Ishikawa (cell line): ENCODE measurements around the gene RBFOX1.

Experiments
- CEBPB ChIP-seq: IDR thresholded peaks from 2 replicates; pipeline ENCODE4 v1.6.1; 2012
- CREB1 ChIP-seq: IDR thresholded peaks from 2 replicates; pipeline ENCODE4 v1.6.1; 2012; ENCODE audit warnings: low read depth
- EGR1 ChIP-seq: IDR thresholded peaks from 2 replicates; pipeline ENCODE4 v1.6.1; 2012
- EP300 ChIP-seq: IDR thresholded peaks from 2 replicates; pipeline ENCODE4 v1.6.1; 2012; ENCODE audit warnings: borderline replicate concordance
- FOXM1 ChIP-seq: IDR thresholded peaks from 2 replicates; pipeline ENCODE4 v1.6.1; 2012; ENCODE audit warnings: low read depth, borderline replicate concordance
- NFIC ChIP-seq: IDR thresholded peaks from 2 replicates; pipeline ENCODE4 v1.6.1; 2012
- RAD21 ChIP-seq: IDR thresholded peaks from 2 replicates; pipeline ENCODE4 v1.6.1; 2012; ENCODE audit warnings: low read depth
- TAF1 ChIP-seq: IDR thresholded peaks from 2 replicates; pipeline ENCODE4 v1.6.1; 2012; ENCODE audit warnings: low read depth, mild to moderate bottlenecking
- TCF12 ChIP-seq: IDR thresholded peaks from 2 replicates; pipeline ENCODE4 v1.6.1; 2012; ENCODE audit warnings: low read depth
- TEAD4 ChIP-seq: IDR thresholded peaks from 2 replicates; pipeline ENCODE4 v1.6.1; 2012
- USF1 ChIP-seq: IDR thresholded peaks from 2 replicates; pipeline ENCODE4 v1.6.1; 2012
- YY1 ChIP-seq: IDR thresholded peaks from 2 replicates; pipeline ENCODE4 v1.6.1; 2012; ENCODE audit warnings: low read depth
- ZBTB7A ChIP-seq: IDR thresholded peaks from 2 replicates; pipeline ENCODE4 v1.6.1; 2012; ENCODE audit warnings: low read depth
- TF ChIP-seq, protein P1 (sequence below): IDR thresholded peaks from 2 replicates; pipeline ENCODE4 v1.6.1; 2012; ENCODE audit warnings: low read depth, mild to moderate bottlenecking
- TF ChIP-seq, protein P2 (sequence below): IDR thresholded peaks from 2 replicates; pipeline ENCODE4 v1.6.1; 2012

RBFOX1 gene

GRCh38 chr16:7624871-7625766 is 292.5 kb downstream of the RBFOX1 start:
- TF ChIP-seq ZBTB7A (no peak), CREB1 (no peak), TAF1 (no peak)

- no peak for TF ChIP-seq TEAD4
- no peak for TF ChIP-seq EGR1
- TF ChIP-seq EP300, result no peak
- TF ChIP-seq, protein P1, sequence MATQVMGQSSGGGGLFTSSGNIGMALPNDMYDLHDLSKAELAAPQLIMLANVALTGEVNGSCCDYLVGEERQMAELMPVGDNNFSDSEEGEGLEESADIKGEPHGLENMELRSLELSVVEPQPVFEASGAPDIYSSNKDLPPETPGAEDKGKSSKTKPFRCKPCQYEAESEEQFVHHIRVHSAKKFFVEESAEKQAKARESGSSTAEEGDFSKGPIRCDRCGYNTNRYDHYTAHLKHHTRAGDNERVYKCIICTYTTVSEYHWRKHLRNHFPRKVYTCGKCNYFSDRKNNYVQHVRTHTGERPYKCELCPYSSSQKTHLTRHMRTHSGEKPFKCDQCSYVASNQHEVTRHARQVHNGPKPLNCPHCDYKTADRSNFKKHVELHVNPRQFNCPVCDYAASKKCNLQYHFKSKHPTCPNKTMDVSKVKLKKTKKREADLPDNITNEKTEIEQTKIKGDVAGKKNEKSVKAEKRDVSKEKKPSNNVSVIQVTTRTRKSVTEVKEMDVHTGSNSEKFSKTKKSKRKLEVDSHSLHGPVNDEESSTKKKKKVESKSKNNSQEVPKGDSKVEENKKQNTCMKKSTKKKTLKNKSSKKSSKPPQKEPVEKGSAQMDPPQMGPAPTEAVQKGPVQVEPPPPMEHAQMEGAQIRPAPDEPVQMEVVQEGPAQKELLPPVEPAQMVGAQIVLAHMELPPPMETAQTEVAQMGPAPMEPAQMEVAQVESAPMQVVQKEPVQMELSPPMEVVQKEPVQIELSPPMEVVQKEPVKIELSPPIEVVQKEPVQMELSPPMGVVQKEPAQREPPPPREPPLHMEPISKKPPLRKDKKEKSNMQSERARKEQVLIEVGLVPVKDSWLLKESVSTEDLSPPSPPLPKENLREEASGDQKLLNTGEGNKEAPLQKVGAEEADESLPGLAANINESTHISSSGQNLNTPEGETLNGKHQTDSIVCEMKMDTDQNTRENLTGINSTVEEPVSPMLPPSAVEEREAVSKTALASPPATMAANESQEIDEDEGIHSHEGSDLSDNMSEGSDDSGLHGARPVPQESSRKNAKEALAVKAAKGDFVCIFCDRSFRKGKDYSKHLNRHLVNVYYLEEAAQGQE, result no peak
- no peak for TF ChIP-seq FOXM1
- TF ChIP-seq TCF12, result no peak
- no peak for TF ChIP-seq USF1
- TF ChIP-seq, protein P2, sequence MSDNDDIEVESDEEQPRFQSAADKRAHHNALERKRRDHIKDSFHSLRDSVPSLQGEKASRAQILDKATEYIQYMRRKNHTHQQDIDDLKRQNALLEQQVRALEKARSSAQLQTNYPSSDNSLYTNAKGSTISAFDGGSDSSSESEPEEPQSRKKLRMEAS, result no peak
- no peak for TF ChIP-seq YY1
- TF ChIP-seq TAF1, result no peak
- no peak for TF ChIP-seq RAD21
Observed at GRCh38 chr16:7628981-7629380, 296.3 kb downstream of the RBFOX1 start.

GRCh38 chr16:7629571-7629970 is 296.9 kb downstream of the RBFOX1 start:
- TF ChIP-seq, protein P1, result no peak
- TF ChIP-seq TAF1, result no peak
- TF ChIP-seq, protein P2, result no peak
- TF ChIP-seq YY1, result no peak
- no peak for TF ChIP-seq EGR1
- no peak for TF ChIP-seq USF1
- no peak for TF ChIP-seq TCF12
- TF ChIP-seq CEBPB, result no peak
- TF ChIP-seq ZBTB7A, result no peak
- no peak for TF ChIP-seq FOXM1
- TF ChIP-seq TEAD4, result no peak
- no peak for TF ChIP-seq EP300
- TF ChIP-seq NFIC, result no peak
- no peak for TF ChIP-seq RAD21
- no peak for TF ChIP-seq CREB1

DNA sequence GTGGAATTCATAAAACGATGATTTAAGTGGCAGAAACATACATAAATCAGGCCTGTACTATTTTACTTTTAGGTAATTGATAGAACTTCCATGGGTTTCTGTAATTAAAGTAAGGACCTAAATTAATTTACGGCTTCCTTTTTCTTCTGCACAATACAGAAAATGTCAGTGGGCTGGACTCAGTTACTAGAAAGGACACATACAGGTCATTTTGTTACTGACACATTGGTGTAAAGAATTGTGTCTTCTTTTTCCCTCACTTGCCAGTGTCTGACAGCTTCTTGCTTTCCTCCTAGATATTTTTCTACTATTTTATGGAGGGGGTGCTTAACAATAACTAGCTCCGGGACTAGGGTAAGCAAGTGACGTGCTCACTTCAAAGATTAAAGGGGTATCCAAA is 304.8 kb downstream of the RBFOX1 start:
- TF ChIP-seq ZBTB7A (no peak), TCF12 (no peak), NFIC (no peak), EGR1 (no peak), FOXM1 (no peak), TAF1 (no peak), TEAD4 (no peak), USF1 (no peak)
- TF ChIP-seq, protein P2, result no peak

DNA sequence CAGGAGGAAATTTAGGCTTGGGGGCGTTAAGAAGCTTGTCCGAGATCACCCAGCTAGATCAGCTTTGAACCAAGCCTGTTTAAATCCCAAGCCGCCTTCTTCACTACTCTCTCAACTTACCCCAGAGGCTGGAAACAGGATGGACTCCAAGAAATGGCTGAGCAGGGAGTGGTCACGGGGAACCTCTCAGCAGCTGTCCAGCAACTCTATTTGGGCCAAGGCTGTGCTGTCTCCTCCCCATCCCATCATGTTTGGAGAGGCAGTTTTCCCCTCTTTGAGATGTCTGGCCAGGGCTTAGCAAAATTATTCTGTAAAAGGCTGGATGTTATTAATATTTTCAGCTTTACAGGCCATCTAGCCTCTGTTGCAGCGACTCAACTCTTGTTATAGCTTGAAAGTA is 305.7 kb downstream of the RBFOX1 start:
- no peak for TF ChIP-seq NFIC

GRCh38 chr16:7640334-7640733 is 307.7 kb downstream of the RBFOX1 start:
- TF ChIP-seq, protein P2, result no peak
- TF ChIP-seq TAF1 (no peak), RAD21 (no peak), TCF12 (no peak), EP300 (no peak), NFIC (no peak), TEAD4 (no peak), CEBPB (no peak), ZBTB7A (no peak), CREB1 (no peak), EGR1 (no peak), USF1 (no peak), FOXM1 (no peak)
- TF ChIP-seq, protein P1, result no peak
